Measurements from ENCODE around the gene NRXN3. TPM values are rescaled to one million over a fixed set of nuclear protein-coding genes. Genes with fewer than 3 reads are reported as not detected.

The NRXN3 gene
- total and polyA plus RNA-seq, 4 donors: 1.4 to 8.3 (median 4.4) TPM

DNA sequence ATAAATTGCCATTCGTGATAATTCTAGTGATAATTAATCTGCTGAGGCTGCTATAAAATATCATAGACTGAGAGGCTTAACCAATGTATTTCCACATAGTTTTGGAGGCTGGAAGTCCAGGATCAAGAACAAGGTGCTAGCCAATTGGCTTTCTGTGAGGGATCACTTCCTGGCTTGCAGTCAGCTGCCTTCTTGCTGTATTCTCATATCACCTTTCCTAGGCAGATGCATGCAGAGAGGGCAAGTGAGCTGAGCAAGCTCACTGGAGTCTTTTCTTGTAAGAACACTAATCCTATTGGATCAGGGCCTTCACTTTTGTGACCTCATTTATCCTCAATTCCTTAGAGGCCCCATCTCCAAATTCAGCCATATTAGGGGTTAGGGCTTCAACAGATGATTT lies 1400.5 kb downstream of the NRXN3 start:
- WGBS, 2 donors: 86 to 88% methylated on average over 1 of the region's 1 CpG
- Histone ChIP-seq H3K9ac (ENCODE audit: insufficient read depth in 1 of 2, low read length in 2 of 2) (no peak overlapping the region), H3K4me3 (no peak overlapping the region), H3K9me3 (ENCODE audit: control insufficient read depth in 4 of 4, insufficient read depth in 3 of 4, low read length in 3 of 4) (no peaks in the 10 kb centered on the region), H3K27ac (ENCODE audit: low read depth in 1 of 2, low read length in 1 of 2) (no peak overlapping the region), H3K4me1 (ENCODE audit: control insufficient read depth in 5 of 5, insufficient read depth in 5 of 5, low read length in 5 of 5) (peaks cover 0 to 2% (median 0%) of the 10 kb centered on the region in 5 donors), H3K27me3 (ENCODE audit: control insufficient read depth in 3 of 3, insufficient read depth in 3 of 3, low read length in 2 of 3) (no peaks in the 10 kb centered on the region), H3K36me3 (ENCODE audit: control insufficient read depth in 4 of 4, insufficient read depth in 4 of 4, low read length in 4 of 4) (no peaks in the 10 kb centered on the region)
- no peak for DNase-seq
- no peak for ATAC-seq (ENCODE audit: insufficient read depth, low FRiP score)
- TF ChIP-seq, protein P1, sequence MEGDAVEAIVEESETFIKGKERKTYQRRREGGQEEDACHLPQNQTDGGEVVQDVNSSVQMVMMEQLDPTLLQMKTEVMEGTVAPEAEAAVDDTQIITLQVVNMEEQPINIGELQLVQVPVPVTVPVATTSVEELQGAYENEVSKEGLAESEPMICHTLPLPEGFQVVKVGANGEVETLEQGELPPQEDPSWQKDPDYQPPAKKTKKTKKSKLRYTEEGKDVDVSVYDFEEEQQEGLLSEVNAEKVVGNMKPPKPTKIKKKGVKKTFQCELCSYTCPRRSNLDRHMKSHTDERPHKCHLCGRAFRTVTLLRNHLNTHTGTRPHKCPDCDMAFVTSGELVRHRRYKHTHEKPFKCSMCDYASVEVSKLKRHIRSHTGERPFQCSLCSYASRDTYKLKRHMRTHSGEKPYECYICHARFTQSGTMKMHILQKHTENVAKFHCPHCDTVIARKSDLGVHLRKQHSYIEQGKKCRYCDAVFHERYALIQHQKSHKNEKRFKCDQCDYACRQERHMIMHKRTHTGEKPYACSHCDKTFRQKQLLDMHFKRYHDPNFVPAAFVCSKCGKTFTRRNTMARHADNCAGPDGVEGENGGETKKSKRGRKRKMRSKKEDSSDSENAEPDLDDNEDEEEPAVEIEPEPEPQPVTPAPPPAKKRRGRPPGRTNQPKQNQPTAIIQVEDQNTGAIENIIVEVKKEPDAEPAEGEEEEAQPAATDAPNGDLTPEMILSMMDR (IDR thresholded peaks at IDR 0.05; ENCODE audit: control extremely low read depth, extremely low read depth): no peak

DNA sequence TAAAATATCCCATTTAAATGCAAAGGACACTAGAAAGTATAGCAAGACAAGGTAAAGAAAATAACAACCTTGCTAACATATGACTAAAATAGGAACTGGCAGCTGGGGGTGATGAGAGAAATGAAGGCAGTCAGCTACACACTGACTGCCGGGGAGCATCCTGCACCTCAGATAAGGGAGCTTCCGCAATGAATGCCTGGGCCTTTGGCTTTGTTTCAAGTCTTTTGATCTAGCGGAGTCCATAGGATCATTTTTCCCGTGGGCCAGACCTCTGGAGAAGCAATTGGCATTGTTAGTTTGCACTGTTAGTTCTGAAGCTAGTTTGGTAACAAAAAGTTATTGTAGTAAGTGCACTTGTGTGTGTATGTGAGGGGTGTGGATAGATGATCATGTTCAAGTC lies 1401.2 kb downstream of the NRXN3 start:
- Histone ChIP-seq H3K4me1 (ENCODE audit: control insufficient read depth in 5 of 5, insufficient read depth in 5 of 5, low read length in 5 of 5) (peaks cover 0 to 10% (median 0%) of the 10 kb centered on the region in 5 donors), H3K27ac (ENCODE audit: low read depth in 1 of 2, low read length in 1 of 2) (no peak overlapping the region), H3K27me3 (ENCODE audit: control insufficient read depth in 3 of 3, insufficient read depth in 3 of 3, low read length in 2 of 3) (no peaks in the 10 kb centered on the region), H3K9ac (ENCODE audit: insufficient read depth in 1 of 2, low read length in 2 of 2) (no peak overlapping the region), H3K9me3 (ENCODE audit: control insufficient read depth in 4 of 4, insufficient read depth in 3 of 4, low read length in 3 of 4) (no peaks in the 10 kb centered on the region), H3K4me3 (no peak overlapping the region), H3K36me3 (ENCODE audit: control insufficient read depth in 4 of 4, insufficient read depth in 4 of 4, low read length in 4 of 4) (no peaks in the 10 kb centered on the region)
- 66 to 68% methylated on average over 4 of the region's 4 CpGs for WGBS, 2 donors
- DNase-seq: peak in 1 of 3 donors; percentile 13
- TF ChIP-seq, protein P1 (IDR thresholded peaks at IDR 0.05; ENCODE audit: control extremely low read depth, extremely low read depth): no peak
- no peak for ATAC-seq (ENCODE audit: insufficient read depth, low FRiP score)

DNA sequence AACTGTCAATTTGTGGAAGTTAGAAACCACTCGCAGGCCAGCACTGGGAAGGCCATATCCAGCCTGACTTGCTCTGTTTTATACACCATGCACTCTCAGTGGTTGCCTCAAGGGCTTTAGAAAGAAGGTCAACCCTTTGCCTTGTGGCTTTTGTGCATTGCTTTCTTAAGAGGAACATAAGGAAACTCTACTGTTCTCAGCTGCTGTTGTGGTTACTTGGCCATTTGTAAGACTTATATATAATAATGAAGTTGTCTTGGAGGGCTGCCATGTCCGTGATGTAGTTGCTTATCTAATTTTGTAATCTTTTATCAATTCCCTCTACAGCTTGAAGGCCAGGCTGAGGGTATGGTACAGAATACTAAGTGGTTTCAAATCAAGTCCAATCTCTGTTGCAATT lies 1403.3 kb downstream of the NRXN3 start:
- ATAC-seq (ENCODE audit: insufficient read depth, low FRiP score) (no peak), DNase-seq (peak in 1 of 3 donors; percentile 26)
- Histone ChIP-seq H3K4me3 (no peak overlapping the region), H3K9me3 (ENCODE audit: control insufficient read depth in 4 of 4, insufficient read depth in 3 of 4, low read length in 3 of 4) (no peaks in the 10 kb centered on the region), H3K27ac (ENCODE audit: low read depth in 1 of 2, low read length in 1 of 2) (no peak overlapping the region), H3K4me1 (ENCODE audit: control insufficient read depth in 5 of 5, insufficient read depth in 5 of 5, low read length in 5 of 5) (peaks cover 0 to 13% (median 0%) of the 10 kb centered on the region in 5 donors), H3K27me3 (ENCODE audit: control insufficient read depth in 3 of 3, insufficient read depth in 3 of 3, low read length in 2 of 3) (no peaks in the 10 kb centered on the region), H3K9ac (ENCODE audit: insufficient read depth in 1 of 2, low read length in 2 of 2) (no peak overlapping the region), H3K36me3 (ENCODE audit: control insufficient read depth in 4 of 4, insufficient read depth in 4 of 4, low read length in 4 of 4) (no peaks in the 10 kb centered on the region)
- WGBS, 2 donors: 68 to 73% methylated on average over 2 of the region's 2 CpGs
- TF ChIP-seq, protein P1 (IDR thresholded peaks at IDR 0.05; ENCODE audit: control extremely low read depth, extremely low read depth): no peak

DNA sequence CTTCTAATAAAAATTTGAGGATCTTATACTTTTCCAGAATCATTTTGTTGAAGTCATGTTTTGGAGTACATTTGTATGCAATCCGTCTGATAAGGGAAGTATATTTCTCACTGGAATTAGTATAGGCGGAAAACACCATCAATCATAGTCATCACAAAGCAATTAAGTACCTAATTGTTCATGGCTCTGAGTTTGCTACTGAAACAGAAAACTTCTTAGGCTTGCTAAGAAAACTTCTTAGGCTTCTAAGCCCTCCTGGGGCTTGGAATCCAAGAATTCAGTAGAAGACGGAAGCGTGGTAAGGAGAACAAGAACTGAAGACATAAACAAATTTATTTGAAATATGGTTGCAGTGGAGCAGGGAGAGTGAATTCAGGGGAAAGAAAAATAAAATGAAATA lies 1404.9 kb downstream of the NRXN3 start:
- Histone ChIP-seq H3K9ac (ENCODE audit: insufficient read depth in 1 of 2, low read length in 2 of 2) (no peak overlapping the region), H3K4me3 (no peak overlapping the region), H3K36me3 (ENCODE audit: control insufficient read depth in 4 of 4, insufficient read depth in 4 of 4, low read length in 4 of 4) (no peaks in the 10 kb centered on the region), H3K4me1 (ENCODE audit: control insufficient read depth in 5 of 5, insufficient read depth in 5 of 5, low read length in 5 of 5) (peaks cover 0 to 13% (median 0%) of the 10 kb centered on the region in 5 donors), H3K27ac (ENCODE audit: low read depth in 1 of 2, low read length in 1 of 2) (no peak overlapping the region), H3K9me3 (ENCODE audit: control insufficient read depth in 4 of 4, insufficient read depth in 3 of 4, low read length in 3 of 4) (no peaks in the 10 kb centered on the region), H3K27me3 (ENCODE audit: control insufficient read depth in 3 of 3, insufficient read depth in 3 of 3, low read length in 2 of 3) (no peaks in the 10 kb centered on the region)
- WGBS, 2 donors: 55 to 60% methylated on average over 4 of the region's 4 CpGs
- ATAC-seq (ENCODE audit: insufficient read depth, low FRiP score) (no peak), DNase-seq (peak in 1 of 3 donors; percentile 12)
- TF ChIP-seq, protein P1 (IDR thresholded peaks at IDR 0.05; ENCODE audit: control extremely low read depth, extremely low read depth): no peak

Measured in lung (tissue), 12 donors.